G401 (cell line): ENCODE measurements around the gene BORCS8. TPM values are rescaled to one million over a fixed set of nuclear protein-coding genes. Genes with fewer than 3 reads are reported as not detected.
"Not testable (repeated sequence)": the region's sequence is repeated elsewhere in the genome, so short reads cannot be mapped to it uniquely, and the experiment has no call there.

Experiments
- DNase-seq: peaks from one replicate; pipeline ENCODE4 v3.0.0-alpha.2; 2015; ENCODE audit warnings: low spot score
- in situ Hi-C: cut with HindIII; loops from 2 replicates; pipeline ENCODE4 v1.10.0; 2016; ENCODE audit warnings: low sequenced_read_pairs, mixed read lengths
- total RNA-seq: library from RNA; depleted of rRNA; stranded (reverse); fragments of >200 nt; shearing (Covaris generic); gene quantifications from 2 replicates; pipeline ENCODE4 v1.2.3, GENCODE V29; 2014

The BORCS8 gene
- total RNA-seq, 1 experiment from 2014 or later, result 21.4 TPM

DNA sequence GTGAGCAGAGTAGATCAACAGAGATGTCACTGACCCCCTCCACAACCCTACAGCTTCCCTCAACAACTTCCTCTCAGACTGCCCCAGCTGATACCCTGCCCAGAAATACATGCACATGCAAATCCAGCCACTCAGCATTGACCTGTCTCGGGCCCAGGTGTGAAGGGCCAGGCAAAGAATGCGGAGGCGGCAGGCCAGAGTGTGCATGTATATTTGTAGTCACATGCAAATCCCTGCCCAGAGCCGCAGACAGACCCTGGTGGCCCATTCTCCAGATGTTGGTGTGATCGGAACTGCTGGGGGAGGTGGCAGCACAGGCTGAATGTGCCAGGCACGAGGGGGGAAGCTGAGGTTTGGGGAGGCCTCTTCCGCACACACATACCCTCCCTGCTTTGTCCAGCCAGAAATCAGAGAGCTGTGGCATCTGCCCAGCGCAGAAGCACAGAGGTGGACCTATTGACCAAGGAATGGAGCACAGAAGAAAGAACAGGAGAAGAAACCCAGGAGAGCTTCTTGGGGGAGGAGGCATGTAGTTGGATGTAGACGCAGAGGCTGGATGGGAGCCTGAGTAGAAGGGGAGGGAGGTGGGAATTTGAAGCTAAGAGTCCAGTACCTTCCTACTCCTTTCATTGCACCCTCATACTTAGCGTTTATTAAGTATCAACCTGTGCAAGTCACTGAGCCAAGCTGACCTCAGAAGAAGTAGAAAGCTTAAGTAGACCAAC is 36.3 kb downstream of the BORCS8 start:
- DNase-seq, result no peak
- in situ Hi-C loops, result no loop called here

DNA sequence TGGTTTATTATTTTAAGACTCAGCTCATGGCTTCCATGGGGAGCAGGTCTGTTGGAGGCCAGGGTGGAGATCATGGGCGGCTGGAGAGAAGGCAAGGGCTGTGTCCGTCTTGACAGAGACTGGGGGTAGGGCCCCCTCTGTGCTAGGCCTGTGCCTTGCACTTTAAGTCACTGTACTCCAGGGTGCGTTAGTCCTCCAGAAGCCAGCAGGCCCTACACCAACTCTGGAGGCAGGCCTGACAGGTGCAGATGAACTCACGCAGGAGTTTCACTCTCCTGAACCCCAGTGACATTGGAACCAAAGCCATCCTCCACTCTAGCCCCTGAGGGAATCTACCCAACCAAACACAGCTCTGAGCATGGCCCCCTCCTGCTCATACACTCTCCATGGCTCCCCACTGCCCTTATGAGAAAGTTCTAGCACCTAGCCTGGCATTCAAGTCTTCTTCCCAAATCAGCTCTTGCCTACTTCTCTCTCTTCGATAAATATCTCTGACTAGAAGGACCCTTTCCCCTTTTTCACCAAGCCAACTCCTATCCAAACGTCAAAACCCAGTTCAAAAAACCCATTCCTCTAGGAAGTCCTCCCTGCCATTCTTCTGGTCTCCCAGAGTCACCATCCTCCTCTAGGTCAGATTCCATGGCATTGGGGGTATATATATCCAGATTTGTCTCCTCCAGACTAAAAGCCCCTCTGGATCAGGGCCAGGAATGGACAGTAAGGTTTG is 37.0 kb downstream of the BORCS8 start:
- no peak for DNase-seq
- in situ Hi-C loops, result no loop called here

DNA sequence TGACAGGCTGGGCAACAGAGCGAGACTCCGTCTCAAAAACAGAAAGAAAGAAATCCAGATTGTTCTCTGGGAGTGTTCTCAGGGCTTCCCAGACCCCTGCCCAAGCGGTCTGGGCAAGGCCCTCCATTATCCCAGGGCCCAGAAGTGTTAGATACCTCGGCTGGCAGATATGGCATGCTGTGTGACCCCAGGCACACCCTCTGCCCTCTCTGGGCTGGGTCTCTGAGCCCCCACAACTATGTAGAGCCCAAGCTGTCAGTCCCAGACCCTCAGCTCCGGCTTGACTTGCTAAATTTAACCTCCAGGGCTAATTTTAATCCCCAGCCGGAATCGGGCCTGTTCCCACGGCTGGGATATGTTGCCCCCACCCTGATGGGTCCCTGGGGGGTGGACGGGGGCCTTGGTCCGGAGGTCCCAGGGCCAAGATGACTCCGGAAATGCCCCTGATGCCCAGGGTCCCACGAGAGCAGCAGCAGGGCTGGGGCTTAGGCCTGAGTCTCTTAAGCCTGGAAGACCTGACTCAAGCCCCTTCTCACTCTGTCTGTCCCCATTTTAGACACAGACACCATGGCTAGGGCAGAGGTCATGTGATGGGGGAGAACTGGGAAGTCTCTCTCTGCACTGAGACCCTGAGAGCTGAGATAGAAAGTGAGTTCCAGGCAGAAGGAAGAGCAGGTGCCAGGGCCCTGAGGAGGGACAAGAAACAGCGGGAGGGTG is 39.1 kb downstream of the BORCS8 start:
- in situ Hi-C loops, result no loop called here
- no peak for DNase-seq

DNA sequence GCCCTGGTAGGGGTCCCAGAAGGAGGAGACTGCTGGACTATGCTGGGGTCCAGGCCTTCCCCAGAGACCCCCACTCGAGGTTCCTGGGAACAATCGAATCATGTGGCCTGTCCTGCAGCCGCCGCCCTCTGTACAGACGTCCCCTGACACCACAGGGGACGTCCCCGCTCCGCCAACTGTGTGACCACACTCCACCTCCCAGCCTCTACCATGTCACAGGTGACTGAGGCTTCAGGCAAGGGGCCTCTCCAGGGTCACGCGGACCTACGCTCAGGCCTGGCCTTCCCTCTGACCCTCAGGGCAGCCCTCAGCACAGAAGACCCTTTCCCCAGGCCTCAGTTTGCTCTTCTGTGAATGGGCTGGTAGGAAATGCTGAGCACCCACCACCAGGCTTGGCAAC is 40.5 kb downstream of the BORCS8 start:
- in situ Hi-C loops, result no loop called here
- DNase-seq, result no peak

DNA sequence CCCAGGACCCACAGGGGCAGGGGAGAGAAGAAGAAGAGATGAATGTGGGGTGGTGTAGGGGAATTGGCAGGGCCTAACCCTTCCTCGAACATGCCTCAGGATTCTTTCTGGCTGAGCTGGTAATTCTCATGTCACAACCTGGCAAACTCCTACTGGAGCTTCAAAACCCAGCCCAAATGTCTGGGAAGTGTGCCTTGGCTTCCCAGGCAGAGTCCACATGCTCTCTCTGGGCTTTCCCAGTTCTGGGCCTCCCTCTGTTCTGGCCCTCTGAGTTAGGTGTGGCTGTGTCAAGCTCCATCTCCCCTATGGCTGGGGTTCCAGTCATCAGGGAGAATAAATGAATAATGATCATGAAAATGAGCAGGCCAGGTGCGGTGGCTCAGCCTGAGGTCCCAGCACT is 42.5 kb downstream of the BORCS8 start:
- in situ Hi-C loops, result loop anchor here (10.0 kb wide), 1 partner anchor 95 kb away; no protein-coding TSS in a partner anchor
- DNase-seq, result no peak

DNA sequence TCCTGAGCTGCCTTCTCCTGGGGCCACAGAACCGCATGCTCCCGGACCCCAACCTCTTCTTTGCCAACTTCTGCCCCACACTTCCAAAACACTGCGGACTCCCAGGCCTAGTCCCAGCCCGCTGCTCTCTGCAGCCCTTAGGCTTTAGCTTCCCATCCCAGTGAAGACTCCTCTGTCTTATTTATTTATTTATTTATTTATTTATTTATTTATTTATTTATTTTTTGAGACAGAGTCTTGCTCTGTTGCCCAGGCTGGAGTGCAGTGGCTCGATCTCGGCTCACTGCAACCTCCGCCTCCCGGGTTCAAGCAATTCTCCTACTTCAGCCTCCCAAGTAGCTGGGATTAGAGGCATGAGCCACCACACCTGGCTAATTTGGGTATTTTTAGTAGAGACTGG is 43.4 kb downstream of the BORCS8 start:
- in situ Hi-C loops, result loop anchor here (10.0 kb wide), 1 partner anchor 94 kb away; no protein-coding TSS in a partner anchor
- not testable (repeated sequence) for DNase-seq

DNA sequence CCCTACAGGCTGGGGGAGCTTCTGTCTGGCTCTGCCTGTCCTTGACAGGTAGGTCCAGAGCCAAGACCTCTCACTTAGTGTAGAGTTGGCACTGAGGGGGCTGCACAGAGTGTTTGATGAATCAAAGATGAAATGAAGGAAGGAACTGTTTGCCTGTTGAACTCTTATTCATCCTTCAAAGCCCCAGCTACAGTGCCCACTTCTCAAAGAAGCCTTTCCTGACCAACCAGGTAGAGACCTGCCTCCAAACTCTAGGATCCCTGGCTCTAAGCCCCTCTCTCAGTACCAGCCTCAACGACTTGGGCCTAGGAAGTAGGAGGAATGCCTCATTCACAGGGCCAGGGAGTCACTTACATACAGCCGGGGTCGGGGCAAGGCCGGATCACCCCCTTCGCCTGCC is 44.6 kb downstream of the BORCS8 start:
- no peak for DNase-seq
- in situ Hi-C loops, result loop anchor here (10.0 kb wide), 1 partner anchor 93 kb away; no protein-coding TSS in a partner anchor

DNA sequence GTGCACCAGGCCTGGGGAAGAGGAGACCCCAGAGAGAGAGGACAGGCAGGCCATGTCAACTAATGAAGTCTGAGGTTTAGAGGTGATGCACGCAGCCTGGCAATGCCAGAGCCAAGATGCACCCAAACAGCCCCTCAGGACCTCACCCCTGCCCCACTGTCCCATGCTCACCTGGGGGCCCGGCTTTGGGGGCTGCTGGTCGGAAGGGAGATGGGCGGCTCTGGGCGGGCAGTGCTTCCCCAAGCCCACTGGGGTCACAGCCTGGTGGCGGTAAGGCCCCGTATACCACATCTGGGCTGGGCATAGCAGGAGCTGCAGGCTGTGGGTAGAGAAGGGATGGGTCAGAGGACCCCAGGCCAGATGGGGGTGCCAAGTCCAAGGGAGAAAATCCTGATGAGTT is 45.1 kb downstream of the BORCS8 start:
- DNase-seq, result no peak
- in situ Hi-C loops, result loop anchor here (10.0 kb wide), 1 partner anchor 92 kb away; no protein-coding TSS in a partner anchor

DNA sequence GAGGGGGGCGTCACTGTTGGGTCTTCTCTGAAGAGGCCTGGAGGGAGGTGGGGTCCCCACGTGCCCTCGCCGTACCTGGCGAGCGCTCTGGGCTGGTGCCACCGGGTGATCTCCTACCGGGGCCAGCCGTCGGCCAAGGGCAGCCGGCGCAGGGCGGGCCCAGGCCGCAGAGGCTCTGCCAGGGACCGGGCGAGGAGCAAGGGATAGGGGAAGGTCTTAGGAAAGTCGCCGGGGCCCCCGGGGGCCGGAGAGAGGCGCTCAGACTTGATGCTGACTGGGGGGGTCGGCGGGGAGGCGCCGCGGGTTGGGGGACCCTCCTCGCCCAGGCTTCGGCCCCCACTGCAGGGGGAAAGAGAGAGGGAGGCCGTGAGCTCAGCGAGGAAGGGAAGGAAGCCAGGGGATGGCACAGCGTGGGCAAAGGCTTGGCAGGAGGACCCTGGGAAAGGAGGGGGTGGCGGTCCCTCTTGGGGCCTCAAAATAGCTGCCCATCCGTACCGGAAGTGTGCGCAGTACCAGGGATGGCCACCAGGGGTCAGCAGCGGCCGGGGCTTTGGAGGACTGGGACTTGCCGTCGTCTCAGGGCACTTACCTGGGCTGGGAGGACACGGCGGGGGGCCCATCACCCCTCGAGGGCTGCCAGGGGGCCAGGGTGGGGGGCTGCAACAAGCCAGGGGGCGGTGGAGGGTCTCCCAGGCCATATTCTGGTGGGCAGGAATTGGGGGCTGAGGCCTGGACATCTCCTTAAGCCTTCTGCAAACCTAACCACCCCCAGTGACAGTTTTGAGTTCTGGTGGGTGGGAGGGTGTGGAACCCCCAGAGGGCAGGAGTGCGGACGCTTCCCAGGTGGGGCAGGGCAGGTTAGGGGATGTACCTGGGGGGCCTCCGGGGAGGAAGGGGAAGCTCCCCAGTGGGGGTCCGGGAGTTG is 46.0 kb downstream of the BORCS8 start:
- in situ Hi-C loops, result loop anchor here (10.0 kb wide), 1 partner anchor 91 kb away; no protein-coding TSS in a partner anchor
- peak; percentile 53 for DNase-seq

DNA sequence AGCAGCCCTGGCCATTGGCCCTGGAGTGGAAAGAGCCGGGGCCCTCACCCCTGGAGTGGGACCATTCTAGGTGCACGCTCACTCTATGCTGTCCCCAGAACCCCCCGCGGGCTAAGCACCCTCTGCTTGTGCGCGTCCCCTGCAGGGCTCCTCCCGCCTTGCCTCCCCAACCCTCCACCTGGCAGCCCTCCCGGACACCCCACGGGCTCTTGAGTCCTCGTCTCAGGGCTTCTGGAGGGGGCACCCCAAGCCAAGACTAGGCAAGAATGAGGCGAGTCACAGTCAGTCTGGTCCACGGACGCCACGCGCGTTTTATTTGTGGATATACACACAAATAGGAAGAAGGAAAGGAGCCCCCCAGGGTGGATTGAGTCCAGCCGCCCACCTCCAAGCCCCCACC is 46.7 kb downstream of the BORCS8 start:
- DNase-seq, result no peak
- in situ Hi-C loops, result loop anchor here (10.0 kb wide), 1 partner anchor 90 kb away; no protein-coding TSS in a partner anchor

DNA sequence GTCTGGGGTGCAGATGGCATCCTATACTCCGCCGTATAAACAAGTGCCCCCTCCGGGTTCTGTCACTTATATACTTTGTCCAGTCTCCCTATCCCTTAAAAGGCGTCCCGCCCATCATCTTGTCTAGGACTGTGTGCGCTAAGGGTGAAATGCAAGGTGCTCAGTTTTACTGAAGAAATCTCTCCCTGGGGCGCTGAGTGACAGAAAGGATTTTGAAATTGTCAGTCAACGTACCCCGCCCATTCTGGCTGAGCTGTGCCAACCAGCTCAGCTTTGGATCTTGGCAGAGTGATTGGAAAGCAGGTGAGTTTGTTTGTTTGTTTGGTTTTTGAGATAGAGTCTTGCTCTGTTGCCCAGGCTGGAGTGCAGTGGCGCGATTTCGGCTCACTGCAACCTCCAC is 49.6 kb downstream of the BORCS8 start:
- in situ Hi-C loops, result loop anchor here (10.0 kb wide), 1 partner anchor 88 kb away; no protein-coding TSS in a partner anchor
- DNase-seq, result no peak

DNA sequence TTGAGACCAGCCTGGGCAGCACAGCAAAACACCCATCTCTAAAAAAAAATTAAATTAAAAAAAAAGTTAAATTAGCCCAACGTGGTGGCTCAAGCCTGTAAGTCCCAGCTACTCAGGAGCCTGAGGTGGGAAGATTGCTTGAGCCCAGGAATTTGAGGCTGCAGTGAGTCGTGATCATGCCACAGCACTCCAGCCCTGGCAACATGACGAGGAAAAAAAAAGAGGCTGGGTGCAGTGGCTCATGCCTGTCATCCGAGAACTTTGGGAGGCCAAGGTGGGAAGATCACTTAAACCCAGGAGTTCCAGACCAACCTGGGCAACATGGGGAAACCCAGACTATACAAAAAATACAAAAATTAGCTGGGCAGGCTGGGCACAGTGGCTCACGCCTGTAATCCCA is 51.5 kb downstream of the BORCS8 start:
- no peak for DNase-seq
- in situ Hi-C loops, result loop anchor here (10.0 kb wide), 1 partner anchor 86 kb away; no protein-coding TSS in a partner anchor

DNA sequence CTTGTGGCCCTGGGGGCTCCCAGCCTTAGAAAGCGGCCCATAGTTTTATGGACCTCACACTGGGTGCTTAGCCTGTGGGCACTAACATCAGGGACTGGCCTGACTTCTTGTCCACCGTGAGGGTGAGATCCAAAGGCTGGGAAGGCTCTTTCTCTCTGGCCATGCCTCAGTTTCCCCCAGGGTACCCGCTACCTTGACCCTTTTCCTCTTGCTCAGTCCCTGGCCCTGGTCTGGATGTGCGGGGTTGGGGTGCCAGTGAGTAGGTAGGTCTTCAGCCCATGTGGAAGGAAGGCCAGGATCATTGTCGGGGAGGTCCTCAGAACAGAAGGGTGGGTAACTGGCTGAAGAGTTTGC is 52.1 kb downstream of the BORCS8 start:
- no peak for DNase-seq
- in situ Hi-C loops, result loop anchor here (10.0 kb wide), 1 partner anchor 85 kb away; no protein-coding TSS in a partner anchor

DNA sequence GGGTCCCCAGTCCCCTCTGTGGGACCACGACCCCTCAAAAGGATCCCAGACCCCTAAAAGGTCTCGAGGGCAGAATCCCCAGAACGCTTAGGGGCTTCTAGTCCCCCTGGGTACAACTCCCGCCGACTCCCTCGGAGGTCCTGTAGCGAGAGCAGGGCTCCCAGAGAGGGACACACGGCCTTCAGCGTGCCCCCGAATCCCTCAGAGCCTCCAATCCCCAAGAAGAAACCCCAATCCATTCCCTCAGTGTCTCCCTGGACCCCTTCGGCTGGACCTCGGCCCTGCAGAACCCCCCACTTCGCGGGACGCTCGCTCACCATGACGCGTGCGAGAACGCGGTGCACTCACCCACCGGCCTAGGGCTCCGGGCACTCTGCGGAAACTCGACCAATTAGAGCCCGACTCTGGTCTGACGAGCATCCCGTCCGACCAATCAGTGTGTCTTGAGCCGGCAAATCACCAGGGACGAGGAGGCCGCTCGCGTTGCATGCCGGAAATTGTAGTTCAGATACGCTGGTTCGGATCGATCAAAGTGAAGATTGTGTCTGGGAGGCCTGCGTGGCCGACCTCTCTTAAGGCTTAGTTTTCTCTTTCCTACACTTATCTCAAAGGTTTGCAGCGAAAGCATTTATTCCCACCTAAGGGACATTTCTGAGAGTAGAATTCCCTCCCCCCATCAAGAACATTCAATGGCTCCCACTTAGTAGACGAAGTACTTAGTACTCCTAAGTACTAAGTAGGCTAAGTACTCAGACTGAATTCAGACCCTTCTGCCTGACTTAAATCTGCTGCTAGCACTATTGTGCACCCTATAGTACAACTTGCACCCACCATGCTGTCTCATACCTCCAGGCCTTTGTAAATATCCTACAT is 53.6 kb downstream of the BORCS8 start, which contains the start of gene TMEM161A:
TMEM161A (minus strand) TSS at position 370 of the 873 bp plus-strand sequence; CDS start at position 320, 50 bp downstream.
- in situ Hi-C loops, result no loop called here
- peak; percentile 97 for DNase-seq

DNA sequence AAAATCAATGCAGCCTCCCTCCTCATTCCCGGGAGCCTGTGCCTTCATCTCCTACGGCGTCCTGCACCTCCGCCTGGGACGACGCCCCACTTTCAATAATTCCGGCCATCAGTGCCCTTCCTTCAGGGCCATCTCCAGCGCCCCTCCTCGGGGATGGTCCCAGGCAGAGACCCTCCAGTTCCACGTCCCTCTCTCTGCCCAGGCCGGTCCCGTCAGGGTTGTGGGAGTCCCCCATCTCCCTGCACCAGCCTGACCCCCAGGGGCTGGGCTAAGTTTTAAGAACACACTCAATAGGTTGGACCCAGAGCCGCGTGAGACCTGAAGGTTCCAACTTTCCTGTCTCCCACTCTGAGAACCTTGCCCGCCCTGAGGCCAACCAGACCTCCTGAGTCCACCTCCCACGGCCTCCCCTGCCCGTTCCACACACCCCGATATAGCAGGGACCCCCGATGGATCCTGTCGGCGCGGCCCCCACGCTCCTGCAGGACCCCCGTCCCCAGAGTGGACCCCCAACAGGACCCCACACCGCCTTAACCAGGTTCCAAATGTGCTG is 54.3 kb downstream of the BORCS8 start:
- in situ Hi-C loops, result no loop called here
- no peak for DNase-seq

DNA sequence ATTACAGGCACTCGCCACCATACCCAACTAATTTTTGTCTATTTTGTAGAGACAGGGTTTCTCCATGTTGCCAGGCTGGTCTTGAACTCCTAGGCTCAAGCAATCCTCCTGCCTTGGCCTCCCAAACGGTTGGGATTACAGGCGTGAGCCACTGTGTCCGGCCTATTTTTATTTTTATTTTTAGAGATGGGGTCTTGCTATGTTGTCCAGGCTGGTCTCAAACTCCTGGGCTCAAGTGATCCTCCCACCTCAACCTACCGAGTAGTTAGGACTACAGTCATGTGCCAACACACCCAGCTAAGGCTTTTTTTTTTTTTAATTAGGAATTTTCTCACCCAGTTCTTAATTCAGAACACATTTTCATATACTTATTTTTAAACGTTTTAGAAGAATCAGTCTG is 56.2 kb downstream of the BORCS8 start:
- DNase-seq, in situ Hi-C loops: not testable (repeated sequence)

DNA sequence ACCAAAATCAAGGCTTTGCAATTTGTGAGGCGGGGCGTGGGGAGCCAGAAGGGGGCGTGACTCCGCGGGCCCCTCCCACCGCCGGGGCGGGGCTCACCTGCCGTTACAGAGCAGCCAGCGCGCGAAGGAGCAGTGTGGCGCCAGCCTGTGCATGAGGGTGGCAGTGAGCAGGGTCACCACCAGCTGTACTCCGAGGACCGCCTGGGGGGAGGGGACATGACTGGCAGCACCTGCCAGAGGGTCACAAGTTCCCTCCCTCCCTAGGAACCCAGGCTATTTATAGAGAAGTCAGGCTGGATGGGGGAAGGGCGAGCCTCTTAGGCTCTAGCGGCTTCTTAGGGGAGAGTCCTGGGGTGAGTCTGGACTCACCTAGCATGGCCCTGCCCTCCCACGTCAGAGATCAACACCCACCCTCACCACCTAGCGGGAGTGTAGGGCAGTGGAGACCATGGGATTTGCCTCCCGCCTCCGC is 57.2 kb downstream of the BORCS8 start:
- in situ Hi-C loops, result no loop called here

More for the DNA sequence above, 57.2 kb downstream of the BORCS8 start:
- no peak for DNase-seq
